Activated CD4-positive, CD25-positive, alpha-beta regulatory T cell treated with anti-CD3 and anti-CD28 coated beads, Interleukin-2, amount 50 U/mL, for 24 hours (primary cell): ENCODE data around the gene SYT1.
"Not testable (repeated sequence)": the region's sequence is repeated elsewhere in the genome, so short reads cannot be mapped to it uniquely, and the experiment has no call there.

ENCODE experiments used
- ATAC-seq, 2 donors: fragments of 150-1000 bp; cut with Tn5 transposase; one replicate each; pipeline ENCODE4 v1.10.0; 2021; ENCODE audit warnings: mild to moderate bottlenecking in 1 of 2, moderate library complexity in 1 of 2

The SYT1 gene

GRCh38 chr12:79156846-79157463 is 292.4 kb downstream of the SYT1 start:
- ATAC-seq: no peak

DNA sequence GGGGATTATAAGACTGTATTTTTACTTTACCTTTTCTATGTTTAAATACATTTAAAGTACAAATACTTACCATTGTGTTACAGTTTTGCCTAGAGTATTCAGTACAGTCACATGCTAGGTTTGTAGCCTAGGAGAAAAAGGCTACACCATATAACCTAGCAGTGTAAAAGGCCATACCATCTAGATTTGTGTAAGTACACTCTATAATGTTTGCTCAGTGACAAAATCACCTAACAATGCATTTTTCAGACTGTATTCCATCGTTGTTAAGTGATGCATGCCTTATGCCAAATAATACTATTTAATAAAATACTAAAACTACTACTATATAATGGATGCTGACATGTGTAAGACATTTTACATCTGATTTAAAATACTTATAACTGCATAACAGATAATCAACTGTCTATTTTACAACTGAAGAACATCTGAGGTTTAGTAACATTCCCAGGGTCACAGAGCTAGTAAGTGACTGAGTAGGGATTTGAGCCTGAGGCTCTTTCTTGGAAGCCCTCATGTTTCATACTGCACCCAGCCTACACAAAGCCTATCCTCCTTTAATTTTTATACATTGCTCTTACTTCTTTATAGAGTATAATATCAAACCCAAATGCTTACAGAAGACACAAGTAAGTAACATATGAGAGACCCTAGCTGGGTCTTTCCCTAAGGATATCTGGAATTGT is 296.8 kb downstream of the SYT1 start:
- ATAC-seq: no peak

DNA sequence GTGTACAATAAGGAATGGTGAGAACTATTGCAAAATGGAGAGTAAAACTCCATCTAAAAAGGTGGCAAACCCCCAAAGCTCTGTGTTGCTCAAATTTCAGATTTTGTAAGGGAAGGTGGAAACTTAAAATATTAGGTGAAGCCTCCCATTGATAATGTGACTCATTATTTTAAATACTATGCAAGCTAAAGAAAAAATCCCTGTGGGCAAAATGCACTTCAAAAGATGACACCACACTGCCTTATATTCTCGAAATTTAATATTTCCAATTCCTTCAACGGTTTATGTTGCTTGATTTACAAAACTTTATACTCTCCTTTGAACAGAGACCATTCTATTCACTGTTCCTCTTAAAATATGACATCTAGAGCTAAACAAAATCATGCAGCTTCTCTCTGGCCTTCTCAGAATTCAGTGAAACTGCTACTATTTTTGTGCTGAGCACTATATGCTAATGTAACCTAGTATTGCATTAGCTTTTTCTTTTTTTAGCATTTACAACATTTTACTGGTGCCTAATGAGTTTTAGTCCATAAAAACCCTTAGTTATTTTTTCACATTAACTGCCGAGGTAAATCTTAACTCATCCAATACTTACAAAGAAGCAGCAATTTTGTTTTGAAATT is 297.7 kb downstream of the SYT1 start:
- no peak for ATAC-seq

DNA sequence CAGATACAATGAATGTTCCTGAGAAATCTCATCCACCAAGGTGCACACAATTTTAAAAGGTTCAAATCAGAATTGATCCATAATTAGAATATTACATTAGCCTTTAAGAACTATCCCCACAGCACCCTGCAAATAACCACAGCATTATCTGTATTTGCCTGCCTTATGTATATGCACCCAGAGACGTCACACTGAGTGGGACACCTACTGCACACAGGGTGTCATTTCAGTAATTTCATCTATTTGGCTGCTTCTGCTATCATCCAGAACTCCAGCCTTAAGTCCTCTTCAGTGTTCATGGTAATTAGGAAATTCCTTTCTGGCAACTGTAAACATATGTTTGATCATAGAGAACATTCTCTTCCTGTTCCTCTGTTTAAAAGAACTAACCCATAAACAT is 298.4 kb downstream of the SYT1 start:
- no peak for ATAC-seq

- no peak for ATAC-seq
Observed at GRCh38 chr12:79164890-79165289, 300.3 kb downstream of the SYT1 start.

GRCh38 chr12:79168687-79169086 is 304.1 kb downstream of the SYT1 start:
- no peak for ATAC-seq

- no peak for ATAC-seq
Observed at GRCh38 chr12:79174626-79175025, 310.1 kb downstream of the SYT1 start.

- ATAC-seq: no peak
Observed at GRCh38 chr12:79183003-79183402, 318.4 kb downstream of the SYT1 start.

GRCh38 chr12:79183926-79184325 is 319.4 kb downstream of the SYT1 start:
- ATAC-seq: no peak

DNA sequence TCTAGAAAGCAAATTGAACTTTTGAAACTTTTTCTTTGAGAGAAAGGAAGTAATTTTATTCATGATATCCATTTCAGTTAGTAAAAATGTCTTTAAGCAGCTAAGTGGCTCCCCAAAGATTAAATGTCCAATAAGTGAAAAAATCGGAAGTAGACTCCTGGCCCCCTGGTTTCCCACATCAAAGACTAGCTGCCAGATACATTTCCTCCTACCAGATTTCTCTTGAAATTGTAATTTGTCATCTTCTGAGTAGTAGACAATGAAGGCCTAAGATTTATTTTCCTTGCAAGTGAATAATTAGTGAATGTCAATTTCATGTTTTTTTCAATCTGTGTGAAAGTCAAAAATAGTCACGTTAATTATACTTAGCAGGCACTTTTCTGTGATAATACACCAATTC is 321.9 kb downstream of the SYT1 start:
- ATAC-seq: no peak

DNA sequence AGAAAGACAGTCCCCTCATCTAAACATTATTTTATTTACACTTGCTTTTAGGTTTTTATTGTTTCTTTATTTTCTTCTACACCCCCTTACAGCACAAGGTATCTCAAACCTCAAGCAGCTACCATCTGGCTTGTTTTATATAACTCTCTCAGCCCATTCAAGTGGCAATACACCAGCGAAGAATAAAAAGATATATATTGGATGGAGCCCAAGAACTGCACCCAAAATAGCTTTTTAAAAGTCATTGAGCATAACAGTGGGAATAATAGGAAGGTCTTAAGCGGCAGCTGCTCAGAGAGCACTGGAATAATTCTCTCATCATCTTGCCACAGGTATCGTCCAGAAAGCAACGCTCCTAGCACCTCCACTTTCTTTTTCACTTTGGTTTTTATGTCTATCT is 322.5 kb downstream of the SYT1 start:
- no peak for ATAC-seq

DNA sequence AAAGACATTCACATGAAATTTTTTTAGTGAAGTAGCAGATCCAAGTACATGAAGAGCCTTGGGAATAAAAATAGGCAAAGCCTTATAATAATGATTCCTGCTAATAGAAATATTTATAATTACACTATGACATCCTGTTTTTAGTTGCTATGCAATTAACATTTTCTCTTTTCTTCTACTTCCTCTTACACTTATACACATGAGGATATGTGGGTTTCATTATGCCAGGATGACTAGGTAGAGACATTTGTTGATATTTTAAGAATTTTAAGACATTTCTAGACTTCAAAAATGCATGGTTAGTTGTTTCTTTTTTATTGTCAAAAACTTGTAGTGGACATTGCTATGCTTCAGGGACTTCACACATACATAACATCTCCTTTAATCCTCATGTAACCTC is 326.8 kb downstream of the SYT1 start:
- ATAC-seq: no peak

DNA sequence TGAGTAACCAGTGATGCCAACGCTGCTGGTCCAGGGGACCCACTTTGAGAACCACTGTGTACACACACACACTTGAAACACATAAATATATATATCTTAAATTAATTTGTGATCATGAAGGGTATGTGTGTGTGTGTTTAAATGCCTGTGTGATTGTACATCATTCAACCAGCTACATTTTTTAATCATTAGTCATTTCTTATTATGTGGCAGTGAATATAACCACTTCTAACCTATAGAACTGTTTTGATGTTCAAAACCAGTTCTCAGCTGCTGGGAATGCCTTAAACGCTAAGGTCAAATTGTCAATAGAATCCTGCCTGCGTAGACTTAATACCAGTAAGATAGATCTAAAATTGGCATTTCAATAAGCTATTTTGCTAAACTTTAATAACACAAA is 330.0 kb downstream of the SYT1 start:
- ATAC-seq: no peak

GRCh38 chr12:79199166-79199565 is 334.6 kb downstream of the SYT1 start:
- ATAC-seq: no peak

- ATAC-seq: no peak
Observed at GRCh38 chr12:79200176-79200575, 335.6 kb downstream of the SYT1 start.

GRCh38 chr12:79203058-79203647 is 338.6 kb downstream of the SYT1 start:
- no peak for ATAC-seq

- ATAC-seq: no peak
Observed at GRCh38 chr12:79206871-79207270, 342.3 kb downstream of the SYT1 start.

DNA sequence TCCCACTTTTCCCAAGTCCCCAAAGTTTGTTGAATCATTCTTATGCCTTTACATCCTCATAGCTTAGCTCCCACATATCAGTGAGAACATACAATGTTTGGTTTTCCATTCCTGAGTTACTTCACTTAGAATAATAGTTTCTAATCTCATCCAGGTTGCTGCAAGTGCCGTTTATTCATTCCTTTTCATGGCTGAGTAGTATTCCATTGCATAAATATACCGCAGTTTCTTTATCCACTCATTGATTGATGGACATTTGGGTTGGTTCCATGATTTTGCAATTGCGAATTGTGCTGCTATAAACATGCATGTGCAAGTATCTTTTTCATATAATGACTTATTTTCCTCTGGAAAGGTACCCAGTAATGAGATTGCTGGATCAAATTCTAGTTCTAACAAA is 345.8 kb downstream of the SYT1 start:
- ATAC-seq: not testable (repeated sequence)

DNA sequence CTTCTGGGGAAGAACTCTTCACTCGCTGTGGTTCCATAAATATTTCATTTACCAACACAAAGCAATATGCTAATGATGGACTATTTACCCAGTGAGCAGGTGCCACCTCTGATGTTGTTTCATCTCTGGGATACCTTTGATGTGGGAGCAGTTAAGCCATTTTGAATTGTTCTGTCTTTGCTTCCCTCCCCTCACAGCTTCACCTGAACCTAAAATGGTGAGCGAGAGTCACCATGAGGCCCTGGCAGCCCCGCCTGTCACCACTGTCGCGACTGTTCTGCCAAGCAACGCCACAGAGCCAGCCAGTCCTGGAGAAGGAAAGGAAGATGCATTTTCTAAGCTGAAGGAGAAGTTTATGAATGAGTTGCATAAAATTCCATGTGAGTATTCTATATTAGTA is 352.7 kb downstream of the SYT1 start:
- no peak for ATAC-seq

GRCh38 chr12:79223210-79223609 is 358.6 kb downstream of the SYT1 start:
- ATAC-seq: no peak

- ATAC-seq: no peak
Observed at GRCh38 chr12:79223761-79224160, 359.2 kb downstream of the SYT1 start.

DNA sequence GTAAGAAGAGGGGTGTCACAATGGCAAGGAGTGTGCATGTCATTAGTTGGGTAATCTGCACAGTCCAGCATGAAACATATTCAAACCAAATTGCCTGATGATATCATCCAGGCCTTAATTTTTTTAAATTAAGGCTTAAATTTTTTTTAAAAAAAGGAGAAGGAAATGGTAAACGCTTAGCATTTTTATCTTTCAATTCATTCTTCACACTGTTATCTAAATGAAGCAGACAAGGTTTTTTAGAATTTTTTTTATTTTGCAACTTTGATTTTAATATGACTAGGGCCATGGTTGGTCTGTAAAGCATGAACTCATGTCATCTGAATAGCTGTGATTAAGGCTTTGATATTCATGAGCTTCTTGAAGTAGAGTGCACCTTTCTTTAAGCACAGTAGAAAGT is 362.5 kb downstream of the SYT1 start:
- no peak for ATAC-seq

- ATAC-seq: no peak
Observed at GRCh38 chr12:79227646-79228045, 363.1 kb downstream of the SYT1 start.

- ATAC-seq: no peak
Observed at GRCh38 chr12:79233341-79233781, 368.8 kb downstream of the SYT1 start.
